ENCODE results near the gene NRAS. TPM values are rescaled to one million over a fixed set of nuclear protein-coding genes. Genes with fewer than 3 reads are reported as not detected.
"Not testable (repeated sequence)": the region's sequence is repeated elsewhere in the genome, so short reads cannot be mapped to it uniquely, and the experiment has no call there.

NRAS gene
- total RNA-seq: 10 to 100 TPM in 1 of 2 donors, 1 to 10 TPM in 1; 9.6 to 17.4 TPM
- long read RNA-seq, full-length matches to known transcripts: 14 of 16 reads
- long read RNA-seq, partial matches to known transcripts: 0 of 16 reads
- long read RNA-seq, other reads (novel, unspliced or antisense): 2 of 16 reads

DNA sequence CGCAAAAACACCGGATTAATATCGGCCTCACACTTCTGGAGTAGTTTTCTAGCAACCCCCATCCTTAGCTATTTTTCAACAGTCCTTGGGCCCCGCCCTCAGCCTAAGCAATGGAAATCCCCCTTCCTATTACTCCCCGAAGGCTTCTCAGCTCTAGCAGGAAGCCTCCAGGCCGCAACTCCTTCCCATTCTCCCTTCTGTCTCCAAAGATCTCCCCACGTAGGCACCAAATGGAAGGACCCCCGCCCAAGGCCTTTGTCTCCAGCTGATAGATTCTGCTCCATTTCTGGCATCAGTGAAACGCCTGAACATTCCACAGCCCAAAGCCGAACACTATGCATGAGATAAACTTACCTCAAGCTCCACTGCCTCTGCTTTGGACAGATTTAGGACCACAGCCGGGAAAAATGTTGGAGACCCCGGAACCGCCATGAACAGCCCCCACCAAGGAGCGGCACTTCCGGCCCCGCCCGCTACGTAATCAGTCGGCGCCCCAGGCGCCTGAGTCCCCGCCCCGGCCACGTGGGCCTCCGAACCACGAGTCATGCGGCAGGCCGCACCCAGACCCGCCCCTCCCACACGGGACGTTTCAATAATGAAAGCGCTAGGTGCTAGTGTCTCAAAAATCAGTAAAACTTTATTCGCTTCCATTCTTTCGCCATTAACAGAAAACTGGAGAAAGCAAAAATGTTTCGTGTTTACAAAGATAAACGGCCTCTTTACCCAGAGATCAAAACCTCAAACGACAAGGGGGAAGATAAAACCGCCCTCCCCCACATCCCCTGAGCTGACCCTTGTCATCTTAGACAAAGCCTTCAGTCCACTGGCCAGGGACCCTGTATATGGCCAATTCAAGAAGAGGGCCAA is at the start of gene NRAS:
Gene NRAS (minus strand): TSS at position 468 of the 867 bp plus-strand sequence. CDS start 611 bp downstream, outside the sequence.
- ATAC-seq: peak; percentile 99 to 100
- intact Hi-C loops (cut with DNase I): no loop called here
- DNase-seq: peak; percentile 97

GRCh38 chr1:114764689-114765088 is 48.1 kb upstream of the NRAS start:
- intact Hi-C loops (cut with DNase I): no loop called here

GRCh38 chr1:114758256-114758832 is 41.8 kb upstream of the NRAS start:
- DNase-seq (no peak), ATAC-seq (no peak)
- intact Hi-C loops (cut with DNase I): loop anchor here in 1 of 2 donors (10.0 kb wide), 1 partner anchor 174 kb away; the partner anchor contains the start of gene BCAS2

More at GRCh38 chr1:114764689-114765088, 48.1 kb upstream of the NRAS start:
- no peak for ATAC-seq
- DNase-seq: no peak

DNA sequence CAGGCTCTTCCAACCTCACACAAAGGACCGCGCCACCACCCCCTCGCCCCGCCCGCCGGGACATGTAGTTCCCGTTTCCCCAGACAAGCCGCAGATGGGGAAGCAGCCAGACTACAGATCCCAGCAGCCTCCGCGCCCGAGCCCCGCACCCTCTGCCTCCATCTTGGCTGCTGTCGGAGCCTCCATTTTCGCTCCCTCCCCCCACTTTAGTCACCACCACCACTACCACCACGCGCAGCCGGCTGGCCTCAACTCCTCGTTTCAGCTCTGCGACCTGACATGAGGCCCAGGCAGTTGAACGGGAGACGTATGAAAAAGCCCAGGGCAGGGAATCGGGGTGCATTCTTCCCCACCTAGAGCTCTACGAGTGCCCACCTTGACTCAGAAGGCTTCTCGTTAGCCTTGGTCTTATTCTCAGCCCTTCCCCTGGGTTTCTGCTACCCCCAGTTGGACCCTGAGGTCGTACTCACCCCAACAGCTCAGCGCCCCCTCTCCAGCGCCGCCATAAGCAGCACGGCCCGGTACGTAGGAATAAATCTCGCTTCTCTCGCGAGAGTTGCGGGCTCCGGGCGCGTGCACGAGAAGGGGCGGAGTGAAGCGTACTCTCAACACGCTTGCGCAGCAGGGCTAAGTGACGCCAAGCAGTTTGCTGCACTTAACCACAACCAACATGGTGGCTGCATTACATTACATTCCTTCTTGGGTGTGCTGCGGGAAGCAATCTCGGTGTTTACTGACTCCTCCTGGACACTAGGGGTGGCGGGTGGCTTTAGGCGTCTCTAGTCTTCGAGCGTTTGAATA is 41.1 kb upstream of the NRAS start, which contains the start of gene CSDE1:
Gene CSDE1 (minus strand): TSS at position 530 of the 801 bp plus-strand sequence. CDS start 18,094 bp downstream, outside the sequence.
- ATAC-seq (peak; percentile 98), DNase-seq (peak; percentile 98)
- intact Hi-C loops (cut with DNase I): loop anchor here in 1 of 2 donors (10.0 kb wide), 1 partner anchor 173 kb away; the partner anchor contains the start of gene BCAS2

DNA sequence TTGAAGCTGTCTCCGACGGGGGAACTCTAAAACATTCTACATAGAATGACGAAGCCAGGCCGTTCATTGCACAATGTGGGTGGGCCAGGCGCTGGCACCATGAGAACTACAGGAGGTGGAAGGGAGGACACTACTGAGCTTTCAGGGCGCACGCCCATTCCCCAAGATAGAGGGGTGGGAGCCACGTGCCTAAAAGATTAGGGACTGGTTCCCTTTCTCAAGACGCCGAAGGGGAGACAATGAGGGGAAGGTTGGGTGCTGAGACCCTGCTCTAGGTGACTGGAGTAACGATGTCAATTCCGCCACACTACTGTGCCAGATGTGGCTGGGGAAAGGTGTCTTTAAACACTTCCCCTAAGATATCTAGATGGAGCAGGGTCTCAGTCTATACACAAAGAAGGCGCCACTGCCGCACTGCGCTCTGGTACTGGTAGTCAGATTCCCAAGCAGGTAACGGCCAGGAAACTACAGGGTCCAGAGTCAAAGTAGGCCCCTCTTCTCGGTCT is 40.4 kb upstream of the NRAS start:
- peak; percentile 56 for DNase-seq
- peak in 1 of 2 donors; percentile 42 for ATAC-seq
- intact Hi-C loops (cut with DNase I): loop anchor here in 1 of 2 donors (10.0 kb wide), 1 partner anchor 172 kb away; the partner anchor contains the start of gene BCAS2

DNA sequence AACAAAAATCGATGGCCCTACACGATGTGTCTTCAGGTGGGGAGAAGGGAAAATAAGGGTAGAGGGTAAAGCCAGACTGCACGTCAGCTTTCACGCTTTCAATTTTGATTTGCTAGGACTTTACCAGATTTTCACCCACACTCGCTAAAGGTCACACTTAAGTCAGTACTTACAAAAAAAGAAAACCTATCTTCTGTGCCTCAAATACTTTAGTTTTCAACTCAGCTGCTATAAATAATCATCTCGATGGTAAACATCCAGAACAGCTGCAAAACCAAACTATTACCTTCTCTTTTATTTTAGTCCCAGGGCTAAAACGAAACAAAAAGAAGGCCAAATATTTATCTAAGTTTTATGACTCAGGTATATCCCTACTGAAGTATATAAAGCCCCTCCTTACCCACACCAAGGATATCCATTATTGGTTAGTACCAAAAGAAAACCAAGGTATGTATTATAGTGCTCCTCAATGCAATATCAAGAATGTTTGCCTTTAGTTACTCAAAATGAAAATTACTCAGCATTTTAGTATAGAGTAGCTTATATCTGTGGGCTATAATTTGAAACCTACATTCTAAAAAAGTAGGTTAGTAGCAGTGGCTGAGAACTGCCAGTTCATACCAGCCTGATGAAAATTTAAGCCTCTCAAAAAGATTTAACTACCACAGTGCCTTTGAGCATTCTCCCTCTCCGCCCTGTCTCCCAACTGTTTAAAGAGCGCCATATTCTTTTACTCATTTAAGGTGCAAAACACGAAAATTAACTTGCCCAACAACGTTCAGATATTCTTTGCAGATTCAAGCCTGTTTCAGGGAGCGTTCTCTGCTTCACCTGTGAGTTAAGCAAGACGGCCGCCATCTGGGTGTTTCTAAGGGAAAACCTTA is 39.7 kb upstream of the NRAS start:
- no peak for DNase-seq
- no peak for ATAC-seq
- intact Hi-C loops (cut with DNase I): loop anchor here in 1 of 2 donors (10.0 kb wide), 1 partner anchor 171 kb away; the partner anchor contains the start of gene BCAS2

DNA sequence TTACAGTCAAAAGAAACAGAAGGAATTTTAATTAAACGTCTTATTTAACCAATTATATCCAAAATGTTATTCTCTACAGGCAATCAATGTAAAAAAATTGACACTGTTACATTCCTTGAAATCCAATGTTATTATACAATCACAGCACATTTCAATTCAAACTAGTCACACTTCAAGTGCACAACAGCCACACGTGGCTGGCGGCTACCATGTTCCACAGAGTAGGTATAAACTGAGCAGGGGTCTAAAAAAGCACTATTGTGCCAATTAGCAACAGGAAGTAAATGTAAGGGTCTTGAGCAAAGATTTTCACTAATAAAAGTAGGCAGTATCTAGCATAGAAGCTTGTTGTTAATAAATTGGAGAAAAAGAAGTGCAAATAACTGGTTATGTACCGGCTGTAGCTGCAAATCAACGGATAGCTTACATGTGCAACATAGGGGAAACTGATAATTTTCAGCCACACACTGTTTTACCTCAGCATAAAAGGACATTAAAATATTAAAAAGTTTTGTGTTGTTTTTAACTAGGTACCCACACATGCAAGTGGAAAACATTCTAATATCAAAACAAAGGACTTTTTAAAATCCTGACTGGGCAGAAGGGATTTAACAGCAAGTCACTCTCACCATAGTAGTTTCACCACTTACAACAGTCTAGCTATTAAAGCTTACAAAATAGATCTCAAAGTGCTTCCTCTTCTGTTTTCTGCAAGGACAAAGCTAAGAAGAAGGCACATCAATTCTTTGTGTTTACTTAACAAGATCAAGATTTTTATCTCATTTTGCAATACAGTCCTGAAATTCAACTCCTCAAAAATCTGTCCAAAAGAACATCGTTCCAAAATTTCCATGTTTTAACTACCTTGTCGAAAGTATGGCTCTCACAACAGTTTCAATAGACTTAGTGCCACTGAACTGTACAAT is 38.7 kb upstream of the NRAS start:
- intact Hi-C loops (cut with DNase I): loop anchor here in 1 of 2 donors (10.0 kb wide), 1 partner anchor 170 kb away; the partner anchor contains the start of gene BCAS2
- DNase-seq: no peak
- no peak for ATAC-seq

DNA sequence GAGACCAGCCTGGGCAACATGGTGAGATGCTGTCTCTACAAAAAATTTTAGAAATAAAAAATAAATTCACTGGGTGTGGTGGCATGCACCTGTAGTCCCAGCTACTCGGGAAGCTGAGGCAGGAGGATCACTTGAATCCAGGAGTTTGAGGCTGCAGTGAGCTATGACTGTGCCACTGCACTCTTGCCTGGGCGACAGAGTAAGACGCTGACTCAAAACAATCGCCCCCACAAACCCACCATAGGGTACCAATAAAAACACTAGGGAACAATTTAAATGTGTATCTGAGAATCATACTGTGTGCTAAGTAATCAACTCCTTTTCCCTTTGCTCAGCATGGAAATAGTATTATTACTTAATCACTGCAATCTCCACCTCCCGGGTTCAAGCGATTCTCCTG is 37.1 kb upstream of the NRAS start:
- intact Hi-C loops (cut with DNase I): loop anchor here in 1 of 2 donors (10.0 kb wide), 1 partner anchor 169 kb away; the partner anchor contains the start of gene BCAS2

GRCh38 chr1:114753143-114753542 is 36.6 kb upstream of the NRAS start:
- DNase-seq: no peak
- intact Hi-C loops (cut with DNase I): loop anchor here in 1 of 2 donors (10.0 kb wide), 1 partner anchor 168 kb away; the partner anchor contains the start of gene BCAS2
- ATAC-seq: no peak

More for the DNA sequence above, 37.1 kb upstream of the NRAS start:
- not testable (repeated sequence) for ATAC-seq, DNase-seq

GRCh38 chr1:114750780-114751179 is 34.2 kb upstream of the NRAS start:
- intact Hi-C loops (cut with DNase I): loop anchor here in 1 of 2 donors (10.0 kb wide), 1 partner anchor 166 kb away; the partner anchor contains the start of gene BCAS2
- no peak for ATAC-seq

GRCh38 chr1:114749835-114750234 is 33.3 kb upstream of the NRAS start:
- ATAC-seq (no peak), DNase-seq (no peak)
- intact Hi-C loops (cut with DNase I): loop anchor here in 1 of 2 donors (10.0 kb wide), 1 partner anchor 165 kb away; the partner anchor contains the start of gene BCAS2

More at GRCh38 chr1:114750780-114751179, 34.2 kb upstream of the NRAS start:
- DNase-seq: no peak

DNA sequence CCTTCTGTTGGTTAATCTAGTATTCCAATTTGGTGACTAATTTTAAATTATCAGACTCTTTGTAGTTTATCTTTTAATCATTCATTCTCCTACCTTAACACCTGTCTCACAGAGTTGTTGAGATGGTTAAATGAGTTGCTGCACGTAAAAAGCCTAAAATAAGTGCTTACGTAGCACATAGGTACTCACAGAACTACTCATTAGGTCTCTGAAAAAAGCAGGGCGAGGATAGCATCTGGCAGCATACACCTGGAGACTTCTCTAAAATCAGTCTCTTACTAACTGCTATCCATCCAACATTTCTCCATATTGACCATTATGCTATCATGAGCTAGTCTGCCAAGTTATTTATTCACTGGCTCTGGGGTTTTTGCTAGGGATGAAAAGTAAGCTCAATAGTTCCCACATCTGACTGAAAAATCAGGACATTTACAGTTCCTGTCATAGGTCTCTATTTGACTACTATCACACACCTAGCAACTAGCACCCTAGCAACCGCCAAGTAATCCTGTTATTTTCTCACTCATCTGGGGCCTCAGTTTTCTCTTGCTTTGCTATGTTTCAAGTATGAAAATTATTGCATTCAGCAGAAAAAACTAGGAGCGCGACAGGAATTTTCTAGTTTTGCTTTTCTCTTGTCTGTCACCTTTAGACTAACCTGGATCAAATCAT is 30.0 kb upstream of the NRAS start:
- no peak for DNase-seq
- intact Hi-C loops (cut with DNase I): no loop called here
- ATAC-seq: no peak

DNA sequence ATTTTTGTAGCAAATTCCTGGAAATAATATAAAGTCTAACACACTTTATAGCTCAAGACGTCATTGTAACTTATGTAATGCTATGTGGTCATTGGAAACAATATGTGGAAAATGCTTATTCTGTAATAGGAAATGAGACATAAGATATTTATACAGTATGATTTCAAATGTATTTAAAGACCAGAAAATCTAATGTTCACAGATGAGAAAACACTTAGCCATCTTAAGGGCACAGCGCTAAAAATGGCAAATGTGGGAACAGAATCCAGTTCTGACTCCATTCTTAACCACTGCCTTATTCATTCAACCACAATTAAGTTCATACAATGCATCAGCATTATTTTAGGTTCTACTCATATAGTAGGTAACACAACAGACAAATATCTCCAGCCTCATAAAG is 28.7 kb upstream of the NRAS start:
- intact Hi-C loops (cut with DNase I): no loop called here
- ATAC-seq: no peak
- no peak for DNase-seq

GRCh38 chr1:114741963-114742746 is 25.6 kb upstream of the NRAS start:
- ATAC-seq (no peak), DNase-seq (no peak)
- intact Hi-C loops (cut with DNase I): no loop called here

GRCh38 chr1:114740331-114740730 is 23.8 kb upstream of the NRAS start:
- ATAC-seq: no peak
- intact Hi-C loops (cut with DNase I): no loop called here
- no peak for DNase-seq
